Ureter (tissue), 1 donor: ENCODE data around the gene ABHD2. TPM values are rescaled to one million over a fixed set of nuclear protein-coding genes. Genes with fewer than 3 reads are reported as not detected.

Source experiments
- DNase-seq: peaks from one replicate; pipeline ENCODE4 v3.0.0-alpha.2; 2020; ENCODE audit warnings: low spot score
- total RNA-seq: library from RNA; stranded (reverse); gene quantifications from one replicate; pipeline ENCODE4 v1.2.4, GENCODE V29; 2023
- donor health status: DM: yes; HTN: yes; CAD: no.

The ABHD2 gene
- total RNA-seq, 1 donor from 2014 or later = 134 TPM

DNA sequence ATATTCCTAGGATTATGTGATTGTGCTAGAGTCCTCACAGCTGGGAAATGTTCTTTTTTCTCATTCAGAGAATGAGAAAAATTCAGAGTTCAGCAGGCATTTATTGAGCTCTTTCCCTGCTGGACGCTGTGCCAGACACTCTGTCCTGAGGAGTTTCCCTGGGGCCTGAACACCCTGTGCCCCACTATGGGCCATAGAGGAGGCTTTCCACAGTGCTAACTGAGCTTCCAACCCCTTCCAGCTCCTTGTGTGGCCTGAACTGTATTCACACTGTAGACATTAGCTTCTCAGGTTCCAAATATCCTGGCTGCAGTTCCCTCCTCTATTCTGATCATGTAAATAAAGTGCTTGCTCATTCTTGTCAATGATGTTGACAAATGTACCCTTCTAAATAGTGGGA lies 10.0 kb downstream of the ABHD2 start:
- DNase-seq = no peak

DNA sequence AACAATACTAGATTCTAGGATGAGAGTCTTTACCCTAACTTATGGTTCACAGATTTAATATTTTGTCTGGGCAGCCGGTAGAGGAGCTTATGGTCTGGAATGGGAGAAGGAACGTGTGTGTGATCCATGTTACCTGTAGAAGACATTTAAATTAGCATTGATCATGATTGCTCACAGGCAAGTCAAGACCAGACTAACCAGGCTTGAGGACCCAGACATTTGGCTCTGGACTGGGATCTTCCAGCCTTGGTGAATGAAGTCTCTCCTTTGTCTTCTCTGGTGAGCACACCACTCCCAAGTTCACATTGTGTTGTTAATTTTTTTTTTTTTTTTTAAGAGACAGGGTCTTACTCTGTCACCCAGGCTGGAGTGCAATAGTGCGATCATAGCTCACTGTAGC lies 11.7 kb downstream of the ABHD2 start:
- DNase-seq = no peak

DNA sequence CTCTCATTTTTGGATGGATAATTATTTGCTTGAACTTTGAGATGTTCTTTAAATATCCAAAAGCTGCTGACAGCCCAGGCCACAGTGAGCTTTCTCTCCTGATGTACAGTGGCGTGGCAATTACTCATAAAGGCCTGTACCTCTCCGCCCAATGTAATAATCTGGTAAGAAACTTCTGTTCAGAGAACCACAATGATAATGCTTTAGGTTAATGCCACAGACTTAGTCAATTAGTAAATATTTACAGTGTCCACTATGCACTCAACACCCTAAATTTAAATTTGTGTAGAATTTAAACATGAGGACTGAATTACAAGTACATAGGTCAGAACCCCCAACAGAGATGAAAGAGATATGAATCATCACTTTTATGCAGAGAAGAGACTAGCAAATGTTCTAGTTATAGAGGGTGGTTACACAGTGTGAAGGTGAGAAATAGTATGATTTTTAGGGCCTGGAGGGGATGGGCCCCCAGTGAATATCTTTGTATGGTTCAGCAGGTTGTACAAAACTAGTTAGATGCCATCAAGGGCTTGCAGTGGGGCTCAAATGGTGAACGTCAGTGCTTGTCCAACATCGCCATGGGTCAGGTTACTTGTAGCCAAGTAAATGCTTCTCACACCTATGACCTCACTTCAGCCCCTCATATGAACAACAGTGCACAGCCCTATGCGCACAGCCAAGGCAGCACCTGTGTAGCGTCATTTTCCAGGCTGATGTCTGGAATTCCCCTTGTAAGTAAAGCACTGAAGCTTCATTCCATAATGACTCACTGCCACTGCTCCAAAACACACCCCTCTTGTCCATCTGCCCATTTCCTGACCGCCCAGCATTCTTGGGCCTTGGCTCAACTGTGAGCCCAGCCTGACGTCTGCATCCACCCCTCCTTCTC lies 13.3 kb downstream of the ABHD2 start:
- DNase-seq = peak; percentile 81

GRCh38 chr15:89103481-89104171 lies 15.4 kb downstream of the ABHD2 start:
- DNase-seq = no peak

GRCh38 chr15:89104172-89104564 lies 15.9 kb downstream of the ABHD2 start:
- no peak for DNase-seq

DNA sequence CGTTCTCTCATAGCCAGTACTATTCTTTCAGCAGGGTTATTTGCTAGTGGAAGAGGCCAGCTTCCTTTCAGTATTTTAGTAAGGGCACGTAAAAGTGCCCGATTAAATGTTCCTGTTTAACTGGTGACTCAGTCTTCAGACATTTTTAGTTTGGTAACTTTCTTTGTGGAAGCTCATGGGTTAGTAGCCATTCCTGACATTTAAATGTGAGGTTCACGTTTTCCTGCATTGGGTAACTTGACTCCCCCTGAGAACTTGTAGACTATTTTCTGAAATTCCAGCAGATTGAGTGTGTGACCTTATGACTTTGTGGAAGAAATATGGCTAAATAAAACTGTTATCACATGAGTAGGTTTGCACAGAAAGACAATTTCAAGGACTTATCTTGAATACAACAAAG lies 16.9 kb downstream of the ABHD2 start:
- no peak for DNase-seq

- no peak for DNase-seq
Measured at GRCh38 chr15:89106200-89106599, 17.9 kb downstream of the ABHD2 start.

DNA sequence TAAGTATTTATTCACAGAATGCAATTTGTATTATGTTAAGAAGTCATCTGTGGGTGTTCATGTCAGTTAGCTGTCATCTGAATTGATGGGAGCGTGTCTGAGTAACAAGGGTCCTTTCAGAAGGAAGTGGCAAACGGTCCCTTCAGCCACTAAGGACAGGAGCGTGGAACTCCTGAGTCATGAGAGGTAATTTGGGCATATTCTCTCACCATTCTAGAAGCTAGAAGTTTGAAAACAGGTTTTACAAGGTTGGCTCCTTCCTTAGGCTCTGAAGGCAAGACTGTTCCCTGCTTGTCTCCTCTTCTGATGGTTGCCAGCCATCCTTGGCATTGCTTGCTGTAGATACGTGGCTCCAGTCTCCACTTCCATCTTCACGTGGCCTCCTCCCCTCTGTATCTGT lies 19.7 kb downstream of the ABHD2 start:
- DNase-seq = no peak

DNA sequence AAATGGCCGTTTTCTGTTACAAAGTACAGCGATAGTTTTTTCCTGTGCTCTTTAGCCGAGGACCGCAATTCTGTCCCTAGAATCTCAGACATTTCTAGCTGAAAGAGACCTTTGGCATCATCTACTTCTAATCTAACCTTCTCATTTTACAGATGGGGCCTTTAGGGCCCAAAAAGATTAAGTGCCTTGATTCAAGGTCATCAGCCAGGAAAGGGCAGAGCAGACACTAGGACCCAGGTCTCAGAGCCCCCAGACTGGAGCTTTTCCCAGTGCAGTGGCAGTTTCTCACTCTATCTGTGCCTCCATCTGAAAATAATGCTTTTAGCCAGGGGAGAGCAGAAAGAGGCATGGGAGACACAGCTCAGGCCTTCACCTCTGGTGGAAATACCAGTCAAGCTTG lies 20.6 kb downstream of the ABHD2 start:
- no peak for DNase-seq

- DNase-seq = no peak
Measured at GRCh38 chr15:89109238-89109637, 21.0 kb downstream of the ABHD2 start.

DNA sequence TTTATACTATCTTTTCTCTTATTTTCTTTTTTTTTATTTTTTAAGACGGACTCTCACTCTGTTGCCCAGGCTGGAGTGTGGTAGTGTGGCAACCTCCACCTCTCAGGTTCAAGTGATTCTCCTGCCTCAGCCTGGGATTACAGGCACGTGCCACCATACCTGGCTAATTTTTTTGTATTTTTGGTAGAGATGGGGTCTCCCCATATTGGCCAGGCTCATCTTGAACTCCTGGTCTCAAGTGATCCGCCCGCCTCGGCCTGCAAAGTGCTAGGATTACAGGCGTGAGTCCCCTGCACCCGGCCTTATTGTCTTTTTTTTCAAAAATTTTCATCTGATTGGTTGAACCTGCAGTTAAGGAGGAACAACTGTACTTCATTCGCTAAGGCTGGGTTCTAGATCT lies 21.8 kb downstream of the ABHD2 start:
- no peak for DNase-seq

DNA sequence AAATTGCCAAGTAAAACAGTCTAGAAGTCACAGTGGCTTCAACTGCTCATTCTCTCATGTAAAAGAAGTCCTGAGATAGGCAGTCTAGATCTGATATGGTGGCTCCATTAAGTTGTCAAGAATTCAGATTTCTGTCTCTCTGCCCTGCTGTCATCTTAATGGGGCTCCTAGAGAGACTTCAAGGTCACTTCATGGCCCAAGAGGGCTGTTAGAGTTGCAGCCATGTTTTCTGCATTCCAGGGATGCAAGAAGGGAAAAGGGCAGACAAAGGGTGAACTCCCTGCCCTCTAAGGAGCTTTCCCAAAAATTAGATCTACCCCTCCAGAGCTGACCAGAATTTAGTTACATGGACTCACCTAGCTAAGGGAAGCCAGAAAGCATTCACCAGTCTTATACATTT lies 23.1 kb downstream of the ABHD2 start:
- no peak for DNase-seq

GRCh38 chr15:89111961-89112340 lies 23.7 kb downstream of the ABHD2 start:
- DNase-seq = no peak

DNA sequence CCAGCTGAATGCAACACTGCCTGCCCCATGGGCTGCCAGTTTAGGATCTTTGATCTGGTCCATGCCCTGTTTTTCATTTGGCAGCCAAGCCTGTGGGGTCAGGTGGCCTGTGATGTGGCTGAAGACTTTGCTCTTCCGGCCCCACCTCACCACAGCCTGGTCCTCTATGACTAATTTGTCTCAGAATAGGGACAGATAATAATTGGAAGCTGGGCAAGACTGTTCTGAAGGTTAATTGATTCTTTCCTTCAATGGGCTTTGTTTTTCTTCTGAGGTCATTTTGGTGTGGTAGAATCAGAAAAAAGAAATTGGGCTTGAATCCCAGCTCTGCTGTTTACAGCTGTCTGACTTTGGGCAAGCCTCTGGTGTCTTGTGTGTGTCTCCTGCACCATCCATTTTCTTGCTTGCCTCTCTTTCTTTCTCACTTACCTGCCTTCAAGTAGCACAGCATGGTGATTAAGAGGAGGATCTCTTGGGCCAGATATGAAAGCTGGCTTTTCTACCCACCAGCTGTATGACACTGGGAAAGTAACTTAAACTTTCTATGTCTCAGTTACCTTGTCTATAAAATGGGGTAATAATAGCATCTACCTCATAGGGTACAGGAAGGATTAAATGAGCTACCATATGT lies 24.2 kb downstream of the ABHD2 start:
- DNase-seq = no peak

- no peak for DNase-seq
Measured at GRCh38 chr15:89113296-89114024, 25.2 kb downstream of the ABHD2 start.

- no peak for DNase-seq
Measured at GRCh38 chr15:89114990-89115389, 26.7 kb downstream of the ABHD2 start.

DNA sequence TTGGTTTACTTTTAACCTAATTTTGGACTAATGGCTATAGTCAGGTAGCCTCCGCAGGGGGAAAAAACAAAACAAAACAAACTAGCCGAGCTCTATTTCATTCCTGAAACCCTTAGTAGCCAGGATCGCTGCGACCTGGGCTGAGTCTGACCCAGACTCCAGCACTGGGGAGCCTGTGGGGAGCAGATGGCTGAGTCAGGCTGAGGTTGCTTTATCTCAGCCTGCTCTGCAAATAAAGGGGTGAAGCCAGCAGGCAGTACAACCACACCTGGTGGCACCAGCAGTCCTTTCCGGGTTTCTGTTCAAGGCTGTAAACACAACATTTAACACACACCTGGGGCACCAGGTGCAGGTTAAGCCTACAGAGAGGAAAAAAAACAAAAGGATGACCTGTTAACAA lies 27.3 kb downstream of the ABHD2 start:
- DNase-seq = peak; percentile 67

GRCh38 chr15:89116404-89116803 lies 28.1 kb downstream of the ABHD2 start:
- DNase-seq = no peak

DNA sequence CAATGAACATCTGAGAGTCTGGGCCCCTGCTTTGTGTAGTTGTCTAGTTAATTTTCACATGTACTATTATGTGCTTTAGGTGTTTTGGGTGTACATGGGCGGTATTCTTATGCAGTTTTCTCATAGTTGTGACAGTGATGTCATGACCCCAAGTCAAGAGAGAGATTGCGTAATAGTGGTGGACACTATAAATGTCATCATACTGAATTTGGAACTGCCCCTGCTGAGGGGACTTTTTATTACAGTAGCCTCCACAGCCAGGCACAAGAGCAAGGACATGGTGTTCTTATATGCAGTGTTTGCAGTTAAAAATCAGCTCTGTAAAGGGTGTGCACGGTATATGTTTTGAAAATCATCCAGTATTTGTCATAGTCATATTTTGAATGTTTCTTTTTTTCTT lies 29.5 kb downstream of the ABHD2 start:
- no peak for DNase-seq

DNA sequence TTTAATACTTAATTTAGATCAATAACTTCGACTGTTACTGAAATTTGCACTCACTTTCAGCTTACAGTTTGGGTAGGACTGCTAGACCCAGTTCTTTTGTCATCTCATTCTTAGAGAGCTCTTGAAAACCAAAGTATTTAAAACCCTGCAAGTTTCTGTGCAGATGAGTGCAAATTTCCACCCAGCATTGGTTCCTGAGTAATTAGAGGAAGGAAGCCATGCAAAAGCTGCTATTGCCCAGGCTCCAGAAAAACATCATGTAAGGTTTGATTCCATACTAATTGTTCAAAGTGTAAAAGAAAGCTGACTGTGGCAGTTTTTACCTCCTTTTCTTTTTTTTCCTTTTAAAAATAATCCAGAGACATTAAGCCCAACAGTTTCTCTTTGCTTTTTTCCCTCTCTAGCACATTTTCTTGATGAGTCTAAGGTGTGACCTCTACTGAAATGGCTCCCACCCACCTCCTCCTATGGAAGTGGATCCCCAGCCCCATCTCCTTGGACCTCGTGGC lies 30.3 kb downstream of the ABHD2 start:
- no peak for DNase-seq

DNA sequence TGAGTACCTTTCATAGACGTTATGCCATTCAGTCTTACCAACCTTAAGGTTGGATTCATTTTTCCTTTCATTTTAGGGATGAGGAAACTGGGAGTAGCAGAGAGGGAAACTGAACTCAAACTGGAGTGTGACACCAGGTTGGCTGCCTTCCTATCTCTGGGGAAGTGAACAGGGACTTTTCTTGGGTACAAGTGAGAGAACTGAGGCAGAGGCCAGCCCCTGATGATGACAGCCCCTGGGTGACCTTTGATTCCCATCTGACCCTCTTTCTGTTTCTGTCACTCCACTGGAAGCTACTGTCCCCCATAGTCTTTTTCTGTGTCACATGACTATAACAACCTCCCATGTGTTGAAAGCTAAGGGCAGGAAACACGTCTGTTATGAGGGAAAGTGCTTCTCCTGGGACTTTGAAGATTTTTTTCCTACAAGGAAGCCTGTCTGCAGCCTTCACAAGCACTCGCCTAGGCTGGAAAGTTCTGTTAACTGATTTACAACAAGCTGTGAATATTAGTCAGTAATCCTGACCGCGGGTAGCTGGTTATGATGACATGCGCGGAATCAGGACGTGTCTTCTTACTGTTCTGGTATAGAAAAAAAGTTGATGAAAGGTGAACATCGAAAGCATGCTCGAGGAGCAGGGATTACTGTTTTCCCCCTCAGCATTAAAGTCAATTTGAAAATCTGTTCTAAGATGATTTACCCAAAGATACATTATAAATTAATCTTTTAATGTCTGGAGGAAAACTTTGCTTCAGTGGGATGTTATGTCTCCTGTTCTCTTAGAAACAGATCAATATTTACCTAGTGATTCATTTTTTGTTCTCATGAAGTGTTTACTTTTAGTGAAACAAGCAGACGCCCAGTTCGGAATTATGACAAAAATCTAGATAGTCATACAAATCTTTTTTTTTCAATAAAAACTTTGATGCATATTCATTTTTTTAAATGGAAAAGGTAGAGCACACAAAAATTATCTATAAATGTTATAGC lies 31.5 kb downstream of the ABHD2 start:
- no peak for DNase-seq
